Measurements from ENCODE around the gene ZNF432. TPM values are rescaled to one million over a fixed set of nuclear protein-coding genes. Genes with fewer than 3 reads are reported as not detected.
"Not testable (repeated sequence)": the region's sequence is repeated elsewhere in the genome, so short reads cannot be mapped to it uniquely, and the experiment has no call there.

Gene ZNF432
- total and polyA plus RNA-seq, 2 of the 13 experiments (the other 11 are each of a cell fraction or from before 2014, with no cell fraction given), result 4.1 to 8.7 TPM

- peak; percentile 62 for TF ChIP-seq ELF4 (CRISPR knock-in tag; IDR thresholded peaks at IDR 0.05; ENCODE audit: borderline replicate concordance)
- TF ChIP-seq PHF21A (CRISPR knock-in tag; IDR thresholded peaks at IDR 0.05), result peak; percentile 42; the same call in 1 of the 2 replicates
- TF ChIP-seq, protein P1, sequence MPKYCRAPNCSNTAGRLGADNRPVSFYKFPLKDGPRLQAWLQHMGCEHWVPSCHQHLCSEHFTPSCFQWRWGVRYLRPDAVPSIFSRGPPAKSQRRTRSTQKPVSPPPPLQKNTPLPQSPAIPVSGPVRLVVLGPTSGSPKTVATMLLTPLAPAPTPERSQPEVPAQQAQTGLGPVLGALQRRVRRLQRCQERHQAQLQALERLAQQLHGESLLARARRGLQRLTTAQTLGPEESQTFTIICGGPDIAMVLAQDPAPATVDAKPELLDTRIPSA (CRISPR knock-in tag; IDR thresholded peaks at IDR 0.05; ENCODE audit: borderline replicate concordance), result no peak
- TF ChIP-seq POGZ (CRISPR knock-in tag; IDR thresholded peaks at IDR 0.05), result peak; percentile 56; the same call in 1 of the 2 replicates
- peak; percentile 79 for TF ChIP-seq RBFOX2 (IDR thresholded peaks at IDR 0.05; ENCODE audit: low read depth, low read length)
- peak; percentile 79; the same call in 1 of the 2 replicates for TF ChIP-seq HOXA3 (CRISPR knock-in tag; IDR thresholded peaks at IDR 0.05)
- no peak for TF ChIP-seq ZNF577 (CRISPR knock-in tag; IDR thresholded peaks at IDR 0.05; ENCODE audit: borderline replicate concordance, low read depth)
- TF ChIP-seq REPIN1 (CRISPR knock-in tag; IDR thresholded peaks at IDR 0.05; ENCODE audit: borderline replicate concordance, low read depth), result peak; percentile 50; the same call in 1 of the 2 replicates
- TF ChIP-seq ZNF776 (CRISPR knock-in tag; IDR thresholded peaks at IDR 0.05), result no peak
- TF ChIP-seq ASH2L (IDR thresholded peaks at IDR 0.05; ENCODE audit: insufficient read length, low read depth, low read length), result peak; percentile 88
- peak; percentile 27; the same call in 1 of the 2 replicates for TF ChIP-seq CTCF (CRISPR knock-in tag; IDR thresholded peaks at IDR 0.05)
- no peak for TF ChIP-seq MLLT10 (CRISPR knock-in tag; IDR thresholded peaks at IDR 0.05)
- no peak for TF ChIP-seq NFE2 (CRISPR knock-in tag; IDR thresholded peaks at IDR 0.05)
- TF ChIP-seq, protein P2, sequence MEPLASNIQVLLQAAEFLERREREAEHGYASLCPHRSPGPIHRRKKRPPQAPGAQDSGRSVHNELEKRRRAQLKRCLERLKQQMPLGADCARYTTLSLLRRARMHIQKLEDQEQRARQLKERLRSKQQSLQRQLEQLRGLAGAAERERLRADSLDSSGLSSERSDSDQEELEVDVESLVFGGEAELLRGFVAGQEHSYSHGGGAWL (CRISPR knock-in tag; IDR thresholded peaks at IDR 0.05), result 0 out of 2 replicates have a peak, but pooled peaks have one; percentile 29
- peak; percentile 86; the same call in 1 of the 2 replicates for TF ChIP-seq DMAP1 (CRISPR knock-in tag; IDR thresholded peaks at IDR 0.05)
- TF ChIP-seq MAX (IDR thresholded peaks at IDR 0.05), result peak; percentile 57
- TF ChIP-seq TBP (CRISPR knock-in tag; IDR thresholded peaks at IDR 0.05), result no peak
- TF ChIP-seq NR2F6 (IDR thresholded peaks at IDR 0.05), result no peak
- TF ChIP-seq NR2F6 (CRISPR knock-in tag; IDR thresholded peaks at IDR 0.05), result peak; percentile 20; the same call in 1 of the 2 replicates
Measured at GRCh38 chr19:52048555-52049501, at the start of gene ZNF432 (continued).

DNA sequence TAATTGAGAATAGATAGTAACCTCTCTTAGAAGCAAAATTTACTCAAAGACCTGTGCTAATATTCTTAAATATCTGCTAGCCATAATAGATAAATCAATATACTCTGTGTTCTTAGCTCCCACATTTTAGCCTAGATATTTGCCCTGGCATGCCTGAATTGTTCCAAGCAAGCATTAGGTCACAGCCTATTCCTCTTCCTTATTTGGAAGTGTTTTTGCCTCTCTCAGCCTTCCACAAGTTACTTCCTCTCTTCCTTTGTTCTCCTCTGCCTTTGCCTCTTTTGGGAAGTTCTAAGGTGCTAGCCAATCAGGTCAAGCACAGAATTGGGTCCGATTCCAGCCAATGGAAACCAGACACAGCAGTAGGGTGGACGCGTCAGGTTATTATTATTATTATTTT lies 47.8 kb upstream of the ZNF432 start:
- in situ Hi-C loops (cut with HindIII; ENCODE audit: extremely low pct_ligation_motif_present, low pct_unique_long_range_greater_than_20kb); H3K4me3 ChIP-seq (replicated peaks in 1 of 3; ENCODE audit: insufficient read depth in 1 of 3, low read depth in 2 of 3, low read length in 3 of 3); FAIRE-seq; H3K27me3 ChIP-seq (ENCODE audit: control insufficient read depth in 1 of 2, insufficient read depth in 2 of 2, low read length in 2 of 2); H3K4me2 ChIP-seq (ENCODE audit: low read depth, low read length); BruUV-seq (replicated peaks); H2AFZ ChIP-seq (ENCODE audit: low read length); H4K20me1 ChIP-seq (ENCODE audit: insufficient read depth, low read length); H3K9ac ChIP-seq (ENCODE audit: insufficient read depth, low read depth, low read length); CTCF ChIA-PET (ENCODE audit: low intra/inter-chr PET ratio, low total read pairs); H3K27ac ChIP-seq (ENCODE audit: extremely low read length, insufficient read depth, low read length); POLR2A ChIA-PET; ATAC-seq: not testable (repeated sequence)
- intact Hi-C loops (cut with micrococcal nuclease; ENCODE audit: unreplicated experiment), result loop anchor here (10.0 kb wide), 1 partner anchor 52 kb away; the partner anchor contains the start of gene ZNF432
- Histone ChIP-seq H3K36me3 (replicated peaks in 1 of 2; ENCODE audit: control insufficient read depth in 1 of 2, insufficient read depth in 2 of 2, low read length in 2 of 2) (peaks cover 0 to 16% of the 10 kb centered on the region in 2 experiments; a peak in 3 of 5 replicates), H3K9me3 (ENCODE audit: low read length) (peaks cover 48% of the 10 kb centered on the region), H3K4me1 (ENCODE audit: insufficient read depth, low read length) (peaks cover 38% of the 10 kb centered on the region; the same call in 1 of the 2 replicates), H3K79me2 (ENCODE audit: insufficient read depth, low read length) (peaks cover 29% of the 10 kb centered on the region)
- WGBS (ENCODE audit: low lambda C conversion rate), result 97% methylated on average over 3 of the region's 3 CpGs
- DNase-seq (ENCODE audit: low spot score), result peak; percentile 9
